C4-2B (cell line): ENCODE results near the gene PIK3C2G.
"Not testable (repeated sequence)": the region's sequence is repeated elsewhere in the genome, so short reads cannot be mapped to it uniquely, and the experiment has no call there.

Experiments used
- H3K27ac ChIP-seq: fragments of 450-650 bp; 2 replicates; pipeline ENCODE4 v1.5.1; 2017
- ZFX ChIP-seq: fragments of 450-650 bp; IDR thresholded peaks from 2 replicates; pipeline ENCODE4 v1.6.1; 2017
- TF ChIP-seq, protein P1 (sequence below): fragments of 450-650 bp; conservative IDR thresholded peaks from 2 replicates; pipeline ENCODE4 v1.5.1; 2017; ENCODE audit warnings: mild to moderate bottlenecking

The PIK3C2G gene

DNA sequence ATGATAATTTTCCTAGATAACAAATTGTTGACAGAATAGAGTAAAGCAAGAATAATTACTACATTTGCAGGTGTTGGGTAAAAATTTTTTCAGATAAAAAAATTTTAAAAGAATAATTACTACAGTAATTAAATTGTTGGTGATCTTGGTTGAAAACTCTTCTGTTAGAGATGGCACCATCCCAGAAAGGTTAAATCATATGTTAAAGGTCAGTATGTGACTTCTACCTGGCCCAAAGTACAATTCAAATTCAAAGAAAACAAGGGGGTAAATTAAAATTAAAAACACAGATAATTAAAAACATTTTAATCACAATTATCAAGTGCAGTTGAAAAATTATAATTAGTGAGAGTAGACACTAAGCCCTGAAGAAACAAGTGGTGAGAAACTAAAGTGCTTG lies 18.1 kb upstream of the PIK3C2G start:
- H3K27ac ChIP-seq, result no peak overlapping the region
- no peak for TF ChIP-seq ZFX
- TF ChIP-seq, protein P1, sequence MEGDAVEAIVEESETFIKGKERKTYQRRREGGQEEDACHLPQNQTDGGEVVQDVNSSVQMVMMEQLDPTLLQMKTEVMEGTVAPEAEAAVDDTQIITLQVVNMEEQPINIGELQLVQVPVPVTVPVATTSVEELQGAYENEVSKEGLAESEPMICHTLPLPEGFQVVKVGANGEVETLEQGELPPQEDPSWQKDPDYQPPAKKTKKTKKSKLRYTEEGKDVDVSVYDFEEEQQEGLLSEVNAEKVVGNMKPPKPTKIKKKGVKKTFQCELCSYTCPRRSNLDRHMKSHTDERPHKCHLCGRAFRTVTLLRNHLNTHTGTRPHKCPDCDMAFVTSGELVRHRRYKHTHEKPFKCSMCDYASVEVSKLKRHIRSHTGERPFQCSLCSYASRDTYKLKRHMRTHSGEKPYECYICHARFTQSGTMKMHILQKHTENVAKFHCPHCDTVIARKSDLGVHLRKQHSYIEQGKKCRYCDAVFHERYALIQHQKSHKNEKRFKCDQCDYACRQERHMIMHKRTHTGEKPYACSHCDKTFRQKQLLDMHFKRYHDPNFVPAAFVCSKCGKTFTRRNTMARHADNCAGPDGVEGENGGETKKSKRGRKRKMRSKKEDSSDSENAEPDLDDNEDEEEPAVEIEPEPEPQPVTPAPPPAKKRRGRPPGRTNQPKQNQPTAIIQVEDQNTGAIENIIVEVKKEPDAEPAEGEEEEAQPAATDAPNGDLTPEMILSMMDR, result no peak

DNA sequence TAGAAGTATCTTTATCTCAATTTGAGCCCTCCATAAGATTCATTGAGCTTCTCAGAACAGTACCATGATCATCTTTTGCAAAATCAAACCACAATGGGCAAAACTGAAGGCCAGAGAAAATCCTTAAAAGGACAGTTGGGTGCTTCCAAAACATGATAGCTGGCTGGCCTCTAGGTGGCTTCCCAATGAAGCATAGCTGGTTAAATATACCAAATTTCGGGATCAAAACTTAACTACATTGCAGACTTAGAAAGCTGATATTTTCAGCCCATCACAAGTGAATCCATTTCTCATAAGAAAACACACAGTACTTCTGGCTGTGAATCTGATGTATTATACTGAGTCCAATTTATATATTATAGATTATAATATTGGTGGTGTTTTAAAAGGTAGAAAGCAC lies 15.3 kb upstream of the PIK3C2G start:
- no peak for TF ChIP-seq ZFX
- TF ChIP-seq, protein P1, result peak; percentile 39
- no peak overlapping the region for H3K27ac ChIP-seq

DNA sequence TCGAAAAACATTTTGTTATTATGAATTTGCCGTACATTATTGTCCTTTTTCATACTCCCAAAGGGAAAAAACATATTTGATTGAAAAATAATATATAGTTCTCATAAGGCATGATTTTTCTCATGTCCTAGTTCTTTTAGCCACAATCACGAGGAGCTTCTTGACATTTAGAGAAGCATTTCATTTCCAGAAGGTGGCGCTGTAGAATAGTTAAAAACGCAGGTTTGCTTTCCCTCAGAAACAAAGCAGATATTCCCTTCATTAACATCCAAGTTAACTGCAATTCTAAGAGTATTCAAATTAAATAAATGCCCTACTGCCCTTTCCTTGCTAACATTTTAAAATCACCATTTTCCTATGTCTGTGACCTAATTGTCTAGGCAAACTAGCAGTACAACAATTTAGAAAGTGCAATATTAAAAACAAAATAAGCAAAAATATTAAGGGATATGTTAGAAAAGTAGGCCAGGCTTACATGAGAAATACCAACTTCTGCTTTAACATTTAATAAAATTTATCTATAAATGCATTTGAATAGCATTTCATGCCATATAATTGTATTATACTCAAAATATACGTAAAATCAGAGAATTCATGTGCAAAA lies 10.9 kb upstream of the PIK3C2G start:
- H3K27ac ChIP-seq, result no peak overlapping the region
- no peak for TF ChIP-seq ZFX
- TF ChIP-seq, protein P1, result peak; percentile 83

DNA sequence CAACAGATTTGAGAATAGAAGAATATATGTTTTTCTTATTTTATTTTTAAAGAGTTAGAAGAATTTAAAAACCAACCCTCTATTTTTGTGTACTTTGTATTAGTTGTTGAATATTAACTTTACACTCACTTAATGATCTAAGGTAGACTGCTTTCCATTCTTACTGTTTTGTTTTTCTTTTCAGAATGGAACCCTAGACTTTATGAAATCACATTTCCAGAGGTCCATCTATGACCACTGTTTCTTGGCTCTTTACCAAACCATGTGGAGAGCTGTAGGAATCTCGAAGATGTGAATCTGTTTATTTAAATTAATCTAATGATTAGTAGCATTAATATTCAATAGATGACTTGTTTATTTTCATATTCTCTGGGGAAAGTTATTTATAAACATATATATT lies 7.2 kb upstream of the PIK3C2G start:
- TF ChIP-seq ZFX, result no peak
- TF ChIP-seq, protein P1, result no peak
- no peak overlapping the region for H3K27ac ChIP-seq

DNA sequence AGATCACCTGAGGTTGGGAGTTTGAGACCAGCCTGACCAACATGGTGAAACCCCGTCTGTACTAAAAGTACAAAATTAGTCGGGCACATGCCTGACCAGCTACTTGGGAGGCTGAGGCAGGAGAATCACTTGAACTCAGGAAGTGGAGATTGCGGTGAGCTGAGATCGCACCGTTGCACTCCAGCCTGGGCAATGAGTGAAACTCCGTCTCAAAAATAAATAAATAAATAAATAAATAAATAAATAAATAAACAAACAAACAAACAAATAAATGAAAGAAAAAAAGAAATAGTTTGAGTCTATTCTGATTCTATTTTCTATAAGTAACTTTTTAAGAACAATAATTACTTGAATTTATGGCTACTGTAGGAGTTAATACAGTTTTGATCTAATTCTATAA lies 6.3 kb upstream of the PIK3C2G start:
- not testable (repeated sequence) for H3K27ac ChIP-seq

DNA sequence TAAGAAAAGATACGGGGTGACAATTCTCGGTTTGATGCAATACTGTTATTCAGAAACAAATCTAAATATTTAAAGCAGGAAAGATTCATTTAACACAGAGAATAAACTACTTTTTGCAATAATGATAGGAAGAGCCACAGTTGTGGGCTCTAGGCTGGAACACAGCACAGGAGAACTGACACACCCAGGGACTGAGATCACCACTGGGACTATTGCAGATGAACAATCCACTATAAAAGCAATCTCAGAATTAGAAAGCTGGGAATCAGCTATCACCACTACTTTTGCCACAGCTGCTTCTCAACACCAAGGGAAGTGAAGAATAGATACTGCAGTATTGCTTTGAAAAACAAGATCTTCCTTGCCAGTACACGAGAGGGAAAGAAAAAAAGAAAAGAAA lies 4.1 kb upstream of the PIK3C2G start:
- TF ChIP-seq, protein P1, result no peak
- TF ChIP-seq ZFX, result no peak
- H3K27ac ChIP-seq, result no peak overlapping the region

DNA sequence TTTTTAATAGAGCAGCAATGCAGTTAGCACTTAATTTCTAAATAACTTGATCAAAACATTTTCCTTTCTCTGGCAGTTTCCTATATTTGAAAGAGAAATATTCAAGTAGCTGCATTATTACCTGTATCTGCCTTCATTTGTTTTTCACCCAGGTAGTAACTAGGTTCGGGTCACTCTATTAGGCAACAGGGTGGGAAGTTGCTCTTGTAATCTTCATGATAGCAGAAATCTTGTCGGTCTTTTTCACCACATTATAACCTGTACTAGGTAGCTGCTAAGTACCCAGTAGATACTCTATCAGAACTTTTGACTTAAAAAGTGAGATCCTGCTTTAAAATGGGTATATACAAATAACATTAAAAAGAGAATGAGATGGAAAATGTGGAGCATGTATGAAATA lies 2.4 kb upstream of the PIK3C2G start:
- TF ChIP-seq, protein P1, result no peak
- no peak for TF ChIP-seq ZFX
- no peak overlapping the region for H3K27ac ChIP-seq

DNA sequence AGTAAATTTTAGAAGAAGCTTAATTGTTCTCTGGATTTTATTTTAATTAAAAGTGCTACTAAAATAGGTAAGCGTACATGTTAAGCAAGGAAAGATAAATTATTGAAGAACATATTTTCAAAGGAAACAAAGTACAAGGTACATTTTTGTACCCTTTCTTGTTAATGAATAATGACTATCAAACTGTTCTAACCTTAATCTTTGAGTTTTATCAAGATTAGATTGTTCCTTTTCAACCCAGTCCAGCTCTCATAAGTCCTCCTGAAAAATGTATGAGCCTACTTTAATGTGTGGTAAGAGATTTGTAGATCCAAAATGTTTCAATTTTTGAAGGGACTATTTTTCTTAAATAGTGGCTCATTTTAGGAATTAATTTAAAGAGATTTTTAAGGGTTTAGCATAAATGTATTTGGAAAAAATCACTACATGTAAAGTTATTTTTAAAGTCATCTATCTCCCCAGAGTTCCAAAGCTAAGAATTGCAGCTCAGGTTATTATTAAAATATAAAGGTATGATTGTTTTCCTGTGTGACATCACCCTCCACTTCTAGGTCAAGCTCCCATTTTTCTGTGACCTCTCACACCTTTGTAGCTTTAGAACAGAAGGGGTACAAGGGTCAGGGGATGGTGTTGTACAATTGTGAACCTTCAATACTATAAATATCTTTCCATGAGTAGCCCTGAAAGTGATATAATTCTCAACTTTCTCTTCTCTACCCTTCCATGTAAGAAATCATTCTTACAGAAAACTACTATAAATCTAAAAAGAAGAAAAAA lies 1.2 kb upstream of the PIK3C2G start:
- no peak for TF ChIP-seq ZFX
- TF ChIP-seq, protein P1, result no peak
- H3K27ac ChIP-seq, result no peak overlapping the region
